DMS53 treated with DMSO at 0.1 percent for 48 hours (cell line): ENCODE results near the gene MRPL32.
"Not testable (repeated sequence)": the region's sequence is repeated elsewhere in the genome, so short reads cannot be mapped to it uniquely, and the experiment has no call there.

Source experiments
- DNase-seq: peaks from one replicate; lab custom pipeline; 2025; ENCODE audit not compliant: unreplicated experiment; lab: John Stamatoyannopoulos, UW

The MRPL32 gene

GRCh38 chr7:42931834-42932651 lies at the start of gene MRPL32, which contains the start of gene PSMA2:
TSS of gene MRPL32 (plus strand) at chr7:42932376. CDS start at chr7:42932387, 11 bp downstream.
TSS of gene PSMA2 (minus strand) at chr7:42932174. CDS start at chr7:42932158, 16 bp downstream.
- peak; percentile 97 for DNase-seq

- no peak for DNase-seq
Observed at GRCh38 chr7:42883950-42884349, 48.2 kb upstream of the MRPL32 start.

- DNase-seq: not testable (repeated sequence)
Observed at GRCh38 chr7:42885183-42885582, 47.0 kb upstream of the MRPL32 start.

GRCh38 chr7:42886129-42886528 lies 46.0 kb upstream of the MRPL32 start:
- DNase-seq: peak; percentile 19

- no peak for DNase-seq
Observed at GRCh38 chr7:42886893-42887505, 45.2 kb upstream of the MRPL32 start.

GRCh38 chr7:42893346-42894240 lies 38.6 kb upstream of the MRPL32 start:
- DNase-seq: peak; percentile 50

GRCh38 chr7:42900842-42901241 lies 31.3 kb upstream of the MRPL32 start:
- DNase-seq: no peak

GRCh38 chr7:42902331-42902730 lies 29.8 kb upstream of the MRPL32 start:
- DNase-seq: no peak

- no peak for DNase-seq
Observed at GRCh38 chr7:42906181-42906580, 26.0 kb upstream of the MRPL32 start.

- DNase-seq: no peak
Observed at GRCh38 chr7:42907316-42907715, 24.9 kb upstream of the MRPL32 start.

GRCh38 chr7:42910306-42910705 lies 21.9 kb upstream of the MRPL32 start:
- no peak for DNase-seq

- peak; percentile 86 for DNase-seq
Observed at GRCh38 chr7:42911454-42912447, 20.4 kb upstream of the MRPL32 start, which contains the start of gene C7orf25. TSS of gene C7orf25 (minus strand) at chr7:42912070. CDS start at chr7:42910900, 1,170 bp downstream.

- DNase-seq: no peak
Observed at GRCh38 chr7:42913591-42913990, 18.6 kb upstream of the MRPL32 start.

- DNase-seq: no peak
Observed at GRCh38 chr7:42914009-42914408, 18.2 kb upstream of the MRPL32 start.

- no peak for DNase-seq
Observed at GRCh38 chr7:42914421-42915045, 17.6 kb upstream of the MRPL32 start.

GRCh38 chr7:42915356-42915755 lies 16.8 kb upstream of the MRPL32 start:
- DNase-seq: no peak

GRCh38 chr7:42922017-42922753 lies 10.0 kb upstream of the MRPL32 start:
- no peak for DNase-seq

- no peak for DNase-seq
Observed at GRCh38 chr7:42924223-42924838, 7.8 kb upstream of the MRPL32 start.
